HG02970 (cell line): ENCODE measurements around the gene MRPL17.
"Not testable (repeated sequence)": the region's sequence is repeated elsewhere in the genome, so short reads cannot be mapped to it uniquely, and the experiment has no call there.

Experiments used
- ATAC-seq: cut with Tn5 transposase; IDR thresholded peaks from one replicate; pipeline ENCODE4 v1.9.1; 2021; ENCODE audit warnings: mild to moderate bottlenecking, moderate library complexity, moderate number of reproducible peaks; ENCODE audit not compliant: unreplicated experiment, low FRiP score

The MRPL17 gene

DNA sequence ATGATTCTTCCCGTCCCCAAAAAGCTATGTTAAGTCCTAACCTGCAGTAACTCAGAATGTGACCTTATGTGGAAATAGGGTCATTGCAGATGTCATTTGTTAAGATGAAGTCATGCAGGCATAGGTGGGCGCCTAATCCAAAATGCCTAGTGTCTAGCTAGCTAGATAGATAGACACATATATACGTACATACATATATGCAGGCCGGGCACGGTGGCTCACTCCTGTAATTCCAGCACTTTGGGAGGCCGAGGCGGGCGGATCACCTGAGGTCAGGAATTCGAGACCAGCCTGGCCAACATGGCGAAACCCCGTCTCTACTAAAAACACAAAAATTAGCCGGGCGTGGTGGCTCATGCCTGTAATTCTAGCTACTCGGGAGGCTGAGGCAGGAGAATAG, 928 bp upstream of the MRPL17 start:
- not testable (repeated sequence) for ATAC-seq

DNA sequence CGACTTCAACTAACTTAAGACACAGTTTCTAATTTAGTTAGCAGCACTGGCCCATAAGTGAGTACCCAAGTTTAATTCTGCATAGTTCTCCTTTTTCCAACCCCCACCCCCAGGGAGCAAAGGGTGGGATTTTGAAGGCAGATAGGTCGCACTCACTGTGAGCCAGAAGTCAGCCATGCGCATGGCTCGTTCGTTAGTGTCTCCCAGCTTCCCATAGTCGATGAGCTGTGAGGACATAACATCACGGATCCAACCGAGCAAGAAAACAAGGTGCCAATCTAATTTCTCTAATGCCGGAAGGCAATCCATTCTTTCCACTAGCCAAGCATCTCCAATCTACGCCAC, 577 bp downstream of the MRPL17 start:
- no peak for ATAC-seq

DNA sequence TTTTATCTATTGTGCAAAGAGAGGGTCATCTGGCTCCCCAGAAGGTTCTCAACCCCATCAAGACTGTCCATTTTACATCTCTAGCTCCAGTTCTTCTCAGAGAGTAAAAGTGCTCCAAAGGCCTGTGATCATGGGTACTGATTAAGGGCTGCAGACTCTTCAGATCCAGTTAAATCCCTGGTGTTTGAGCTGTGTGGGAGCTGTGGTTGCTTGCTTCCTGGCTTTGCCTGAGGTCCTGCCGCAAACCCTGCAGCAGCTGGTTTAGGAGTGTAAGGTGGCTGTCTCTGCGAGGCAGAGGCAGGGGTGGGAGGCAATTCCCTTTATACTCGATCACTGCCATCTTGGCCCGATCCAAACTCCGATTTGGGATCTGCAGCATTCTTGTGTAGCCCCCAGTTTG, 1.2 kb downstream of the MRPL17 start:
- ATAC-seq, result no peak

DNA sequence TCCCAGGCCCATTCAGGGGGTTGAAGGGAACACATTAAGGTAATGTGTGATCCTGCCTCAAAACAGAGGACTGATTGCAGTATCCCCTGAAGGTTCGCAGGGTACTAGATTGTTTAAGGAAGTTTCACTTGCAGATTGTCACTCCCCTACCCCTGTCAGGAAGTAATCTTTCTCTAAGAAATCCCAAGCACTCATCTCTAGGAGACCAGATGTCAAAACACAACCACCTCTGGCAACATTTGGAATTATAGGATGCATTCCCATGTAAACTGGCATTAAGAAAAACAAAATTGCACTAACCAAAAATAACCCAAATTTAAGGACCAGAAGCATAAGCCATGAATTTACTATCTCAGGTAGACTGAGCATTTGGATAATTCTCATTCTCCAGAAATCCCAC, 1.6 kb downstream of the MRPL17 start:
- ATAC-seq, result no peak

DNA sequence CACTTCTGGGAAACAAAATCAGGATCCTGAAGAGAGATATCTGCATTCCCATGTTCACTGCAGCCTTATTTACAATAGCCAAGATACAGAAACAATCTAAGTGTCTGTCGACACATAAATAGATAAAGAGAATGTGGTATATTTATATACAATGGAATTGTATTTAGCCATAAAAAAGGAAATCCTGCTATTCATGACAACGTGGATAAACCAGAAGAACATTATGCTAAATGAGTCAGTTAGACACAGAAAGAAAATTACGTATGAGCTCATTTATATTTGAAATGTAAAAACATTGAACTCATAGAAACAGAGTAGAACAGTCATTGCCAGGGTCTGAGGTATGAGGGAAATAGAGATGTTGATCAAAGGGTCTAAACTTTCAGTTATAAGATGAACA, 6.1 kb downstream of the MRPL17 start:
- no peak for ATAC-seq

DNA sequence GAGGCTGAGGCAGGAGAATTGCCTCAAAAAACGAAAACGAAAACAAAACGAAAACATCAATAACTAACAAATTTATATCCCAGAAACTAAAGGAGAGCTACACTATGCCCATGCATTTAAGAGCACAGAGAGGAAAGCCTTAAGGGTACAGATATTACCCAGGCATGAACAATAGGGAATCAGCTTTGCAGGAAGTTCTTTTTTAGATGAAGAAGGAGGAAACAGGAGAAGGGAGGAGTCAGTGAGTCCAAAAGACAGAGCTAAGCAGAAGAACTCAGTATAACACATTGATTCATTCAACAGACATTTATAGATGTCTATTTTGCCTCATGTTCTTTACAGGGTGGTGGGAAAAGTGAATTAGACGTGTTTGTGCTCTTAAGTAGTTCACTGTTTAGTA, 8.3 kb downstream of the MRPL17 start:
- no peak for ATAC-seq

DNA sequence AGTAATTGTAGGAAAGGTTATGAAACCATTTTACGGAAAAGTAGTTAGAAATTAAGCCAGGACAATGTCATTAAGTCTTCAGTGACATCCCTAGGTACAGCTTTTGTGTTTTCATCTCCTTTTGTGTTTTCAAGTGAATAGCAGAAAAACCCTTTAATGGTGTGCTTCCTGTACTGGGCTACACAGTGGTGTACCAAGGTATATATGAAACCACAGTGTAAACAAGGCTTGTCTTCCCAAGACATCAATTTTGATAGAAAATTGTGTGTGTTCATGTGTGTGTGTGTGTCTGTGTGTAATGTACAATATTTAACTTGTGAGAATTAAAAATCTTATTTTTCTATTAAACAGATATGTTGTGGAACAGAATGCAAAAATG, 8.9 kb downstream of the MRPL17 start:
- ATAC-seq, result no peak

DNA sequence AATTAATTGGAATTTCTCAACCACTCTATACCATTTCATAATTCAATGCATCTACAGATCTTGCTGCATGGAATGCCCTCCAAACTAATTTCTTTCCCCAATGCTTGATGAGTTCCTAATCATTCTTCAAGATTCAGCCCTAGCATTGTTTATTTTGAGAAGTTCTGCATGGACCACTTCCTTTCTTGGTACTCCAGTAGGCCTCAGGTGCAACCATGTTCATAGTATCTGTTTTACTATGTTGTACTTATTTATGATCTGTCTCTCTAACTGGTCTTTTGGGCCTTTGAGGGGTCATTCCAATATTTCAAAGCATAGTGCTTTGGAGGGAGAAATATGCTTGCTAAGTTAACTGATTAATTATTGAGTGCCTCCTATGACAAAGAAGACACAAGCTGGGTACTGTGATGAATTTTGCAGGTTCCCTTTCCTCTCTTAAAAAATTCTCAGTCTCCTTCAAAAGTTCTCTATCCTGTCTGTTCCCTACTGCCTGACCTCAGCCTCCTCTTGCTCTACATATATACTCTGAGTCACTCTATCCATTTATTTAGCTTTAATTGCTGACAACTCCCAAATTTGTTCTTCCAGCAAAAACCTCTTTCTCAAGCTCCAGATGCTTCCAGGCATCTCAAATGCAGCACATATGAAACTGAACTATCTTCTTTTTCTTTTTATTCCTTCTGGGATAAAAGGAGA, 9.5 kb downstream of the MRPL17 start:
- no peak for ATAC-seq

DNA sequence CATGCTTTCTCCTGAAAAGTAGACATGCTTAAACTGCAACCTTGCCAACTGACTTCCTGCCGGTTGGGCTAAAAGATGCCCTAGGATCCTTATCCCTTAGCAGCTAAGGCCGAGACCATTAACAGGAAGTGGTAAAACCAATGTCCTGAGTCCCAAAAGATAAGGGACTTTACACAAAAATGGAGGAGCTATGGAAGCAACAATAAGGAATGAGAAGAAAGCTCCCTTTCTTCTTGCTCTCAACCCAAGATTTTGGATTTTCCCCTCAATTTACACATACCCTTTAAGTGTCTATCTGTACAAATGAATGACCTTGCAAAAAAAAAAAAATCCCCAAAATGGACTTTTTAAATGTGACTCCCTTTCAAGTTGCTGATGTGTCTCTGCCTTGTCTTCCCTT, 11.1 kb downstream of the MRPL17 start:
- ATAC-seq, result no peak

DNA sequence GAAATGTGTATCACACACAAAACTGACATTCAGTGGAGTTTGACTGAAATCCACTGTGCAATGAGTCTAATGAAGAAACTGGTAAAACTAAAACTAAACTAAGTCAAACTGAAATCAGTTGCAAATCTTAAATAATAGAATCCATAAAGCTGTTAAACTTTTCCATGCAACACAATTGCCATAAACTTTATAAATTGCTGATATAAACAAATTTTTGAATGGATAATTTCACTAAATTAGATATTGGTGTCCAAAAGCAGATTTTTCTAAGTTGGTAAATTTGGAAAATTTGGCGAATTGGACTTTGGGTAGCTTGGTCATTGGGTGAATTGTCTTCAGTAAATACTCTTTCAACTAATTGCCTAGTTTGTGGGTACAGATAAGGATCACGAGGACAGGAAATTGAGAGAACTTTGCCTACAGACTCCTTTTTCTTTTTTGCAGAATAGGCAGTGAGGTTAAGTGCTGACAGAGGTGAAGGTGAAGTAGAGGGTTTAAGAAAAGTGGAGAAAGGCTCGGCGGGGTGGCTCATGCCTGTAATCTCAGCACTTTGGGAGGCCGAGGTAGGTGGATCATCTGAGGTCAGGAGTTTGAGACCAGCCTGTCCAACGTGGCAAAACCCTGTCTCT, 12.8 kb downstream of the MRPL17 start:
- no peak for ATAC-seq

DNA sequence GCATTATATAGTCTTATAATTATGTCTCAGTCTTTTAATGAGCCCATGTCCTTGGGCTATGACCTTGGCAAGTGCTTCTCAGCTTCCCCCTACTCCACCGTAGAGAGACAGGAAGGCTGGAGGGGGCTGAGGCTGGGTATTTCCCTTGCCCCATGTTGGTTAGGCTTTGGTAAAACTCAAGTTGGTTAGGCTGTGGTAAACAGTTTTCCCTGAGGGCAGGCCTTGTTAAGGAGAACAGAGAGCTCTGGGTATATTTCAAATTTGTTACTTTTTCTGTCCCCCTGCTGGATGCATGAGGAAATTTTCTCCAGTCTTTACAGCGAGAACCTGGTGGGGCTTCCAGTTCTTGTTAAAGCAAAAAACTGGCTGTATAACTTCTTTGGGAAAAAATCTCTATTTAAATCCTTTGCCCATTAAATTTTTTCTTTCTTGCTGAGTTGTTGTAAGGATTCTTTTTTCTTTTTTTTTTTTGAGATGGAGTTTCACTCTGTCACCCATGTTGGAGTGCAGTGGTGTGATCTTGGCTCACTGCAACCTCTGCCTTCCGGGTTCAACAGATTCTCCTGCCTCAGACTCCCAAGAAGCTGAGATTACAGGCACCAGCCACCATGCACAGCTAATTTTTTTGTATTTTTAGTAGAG, 15.3 kb downstream of the MRPL17 start:
- ATAC-seq, result no peak

DNA sequence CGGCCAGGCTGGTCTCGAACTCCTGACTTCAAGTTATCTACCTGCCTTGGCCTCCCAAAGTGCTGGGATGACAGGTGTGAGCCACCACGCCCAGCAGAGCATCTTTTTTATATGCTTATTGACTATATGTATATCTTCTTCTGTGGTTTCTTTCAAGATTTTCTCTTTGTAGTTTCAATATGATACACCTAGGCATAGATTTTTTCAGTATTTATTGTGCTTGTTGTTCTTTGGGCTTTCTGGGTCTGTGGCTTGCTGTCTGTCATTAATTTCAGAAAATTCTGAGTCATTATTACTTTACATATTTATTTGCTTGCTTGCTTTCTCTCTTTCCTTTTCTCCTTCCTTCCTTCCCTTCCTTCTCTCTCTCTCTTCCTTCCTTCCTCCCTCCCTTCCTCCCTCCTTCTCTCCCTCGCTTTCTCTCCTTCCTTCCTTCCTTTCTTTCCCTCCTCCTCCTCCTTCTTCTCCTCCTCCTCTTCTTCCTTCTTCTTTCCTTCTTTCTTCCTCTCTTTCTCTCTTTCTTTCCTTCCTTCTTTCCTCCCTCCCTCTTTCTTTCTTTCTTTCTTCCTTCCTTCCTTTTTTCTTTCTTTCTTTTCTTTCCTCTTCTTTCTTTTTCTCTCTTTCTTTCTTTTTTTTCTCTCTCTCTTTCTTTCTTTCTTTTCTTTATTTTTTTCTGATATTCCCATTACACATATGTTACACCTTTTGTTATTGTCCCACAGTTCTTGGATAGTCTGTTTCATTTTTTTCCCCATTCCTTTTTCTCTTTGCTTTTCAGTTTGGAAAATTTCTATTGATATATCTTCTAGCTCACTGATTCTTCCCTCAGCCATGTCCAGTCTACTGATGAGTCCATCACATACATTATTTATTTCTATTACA, 16.6 kb downstream of the MRPL17 start:
- no peak for ATAC-seq

DNA sequence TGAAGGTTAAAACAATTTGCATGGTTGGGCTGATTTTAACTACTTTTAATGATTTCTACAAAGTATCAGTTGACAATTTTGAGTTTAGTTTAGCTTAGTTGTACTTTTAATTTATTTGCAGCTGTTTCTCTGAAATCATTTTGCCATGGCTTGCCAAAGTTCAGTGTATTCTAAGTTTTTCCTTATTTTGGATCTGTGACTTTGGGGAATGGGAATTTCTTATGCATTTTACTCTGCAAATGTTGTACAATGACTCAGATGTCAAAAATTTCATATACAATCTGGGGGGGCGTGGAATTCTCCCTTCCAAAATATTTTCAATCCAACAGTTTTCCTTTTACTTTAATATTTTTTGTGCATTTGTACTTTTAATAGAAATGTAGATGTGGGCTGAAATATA, 18.6 kb downstream of the MRPL17 start:
- ATAC-seq, result no peak

DNA sequence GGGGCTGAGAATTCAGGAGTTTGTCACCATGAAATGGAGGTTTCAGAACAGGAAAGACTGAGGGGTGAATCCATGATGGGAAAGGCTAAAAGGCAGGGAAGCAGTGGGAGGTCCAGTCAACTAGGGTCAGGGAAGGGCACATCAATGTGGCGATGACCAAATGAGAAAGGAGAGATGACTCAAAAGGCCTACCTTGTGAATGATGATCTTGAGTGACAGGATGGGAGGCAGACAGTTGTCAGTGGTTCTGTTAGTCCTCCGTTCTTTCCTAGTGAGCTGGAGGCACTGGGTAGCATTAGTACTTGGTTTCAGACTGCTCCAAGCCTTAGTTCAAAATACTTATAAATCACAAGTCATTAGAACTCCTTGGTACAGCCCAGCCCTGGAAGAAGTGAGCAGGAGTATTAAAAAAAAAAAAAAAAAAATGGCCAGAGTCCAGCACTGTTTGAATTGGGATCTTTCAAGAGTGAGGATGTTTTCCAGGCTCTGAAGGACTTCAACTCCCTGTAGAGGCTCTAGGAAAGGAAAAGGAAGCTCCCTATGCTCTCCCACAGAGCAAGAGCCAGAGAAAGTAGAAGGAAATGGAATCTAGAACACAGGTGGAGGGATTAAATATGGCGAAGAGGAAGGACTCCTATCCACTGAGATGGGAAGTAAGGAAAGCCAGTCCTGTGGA, 19.2 kb downstream of the MRPL17 start:
- no peak for ATAC-seq

DNA sequence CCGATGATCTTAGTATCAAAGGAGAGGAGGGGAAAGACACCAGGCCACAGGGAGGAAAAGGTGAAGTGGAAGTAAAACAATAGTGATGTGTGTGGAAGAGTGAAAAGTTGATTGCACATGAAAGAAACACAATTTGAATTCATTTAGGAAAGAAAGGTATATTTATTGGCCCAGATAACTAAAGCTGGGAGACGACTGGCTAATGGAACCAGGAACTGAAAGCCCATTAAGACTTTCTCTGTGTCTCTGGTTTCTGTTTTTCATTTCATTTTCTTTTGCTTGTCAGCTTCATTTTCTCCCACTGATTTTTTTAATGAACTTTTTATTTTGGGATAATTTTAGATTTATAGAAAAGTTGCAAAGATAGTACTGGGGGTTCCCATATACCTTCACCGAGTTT, 22.4 kb downstream of the MRPL17 start:
- no peak for ATAC-seq

DNA sequence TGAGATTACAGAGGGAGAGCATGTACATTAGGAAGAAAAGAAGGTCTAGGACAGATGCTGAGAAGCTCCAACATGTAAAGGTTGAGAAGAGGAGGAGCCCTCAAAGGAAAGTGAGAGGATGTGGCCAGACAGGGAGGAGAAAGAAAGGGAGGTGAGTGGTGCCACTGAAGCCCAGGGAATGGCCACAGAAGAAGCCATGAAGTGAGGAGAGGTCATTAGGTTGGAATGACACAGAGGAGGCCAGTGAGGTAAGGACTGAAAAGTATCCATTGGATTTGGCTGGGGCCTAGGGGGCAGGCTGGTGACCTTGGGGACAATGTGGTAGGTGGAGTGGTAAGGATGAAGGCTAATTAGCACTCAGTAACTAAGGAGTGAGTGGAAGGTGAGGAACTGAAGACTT, 24.5 kb downstream of the MRPL17 start:
- ATAC-seq, result no peak

DNA sequence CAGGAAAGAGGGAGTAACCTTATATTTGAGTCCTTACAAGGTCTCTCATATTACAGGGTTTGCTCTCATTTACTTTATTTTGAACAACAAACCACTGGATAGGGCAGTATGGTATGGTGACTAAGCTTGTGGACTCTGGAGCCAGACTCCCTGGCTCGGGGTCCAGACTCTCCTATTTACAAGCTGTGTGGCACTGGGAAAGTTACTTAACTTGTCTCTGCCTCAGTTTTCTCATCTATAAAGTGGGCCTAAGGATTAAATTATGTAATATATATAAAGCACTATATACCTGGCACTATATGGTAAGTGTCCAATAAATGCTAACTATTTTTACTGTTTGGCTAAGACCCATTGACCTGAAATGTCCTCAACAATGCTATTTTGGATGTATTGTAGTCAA, 25.8 kb downstream of the MRPL17 start:
- ATAC-seq, result no peak

DNA sequence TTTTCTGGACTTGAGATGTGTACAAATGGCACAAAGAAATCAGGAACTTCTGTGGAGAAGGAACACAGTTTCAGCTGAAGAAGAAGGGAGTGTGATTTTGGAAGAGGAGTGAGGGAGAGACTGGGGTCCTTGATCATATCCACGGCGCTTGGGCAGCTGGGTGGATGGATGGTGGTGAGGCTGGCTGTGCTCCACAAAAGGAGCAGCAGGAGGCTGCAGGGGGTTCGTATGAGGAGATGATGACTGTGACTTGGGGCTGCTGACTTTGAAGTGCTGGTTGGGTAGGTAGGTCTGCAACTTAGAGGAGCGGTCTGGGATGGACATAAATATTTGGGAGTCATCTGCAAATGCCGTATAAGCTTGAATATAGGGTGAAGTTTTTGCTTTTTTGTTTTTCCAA, 26.2 kb downstream of the MRPL17 start:
- no peak for ATAC-seq

DNA sequence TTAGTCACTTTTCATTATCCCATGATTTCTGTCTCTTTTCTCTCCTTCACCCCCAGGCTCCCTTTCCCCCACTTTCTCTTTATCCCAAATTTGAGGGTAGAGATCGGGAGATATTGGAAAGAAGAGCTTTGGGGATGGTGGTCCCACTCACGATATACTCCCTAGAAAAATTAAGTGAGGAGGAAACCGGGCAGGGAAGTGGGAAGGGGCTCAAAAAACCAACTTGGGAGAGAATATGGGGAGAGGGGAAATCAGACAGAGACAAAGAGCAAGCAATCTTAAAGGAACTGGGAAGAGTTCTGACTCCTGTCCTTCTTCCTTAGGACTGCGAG, 26.6 kb downstream of the MRPL17 start:
- no peak for ATAC-seq

DNA sequence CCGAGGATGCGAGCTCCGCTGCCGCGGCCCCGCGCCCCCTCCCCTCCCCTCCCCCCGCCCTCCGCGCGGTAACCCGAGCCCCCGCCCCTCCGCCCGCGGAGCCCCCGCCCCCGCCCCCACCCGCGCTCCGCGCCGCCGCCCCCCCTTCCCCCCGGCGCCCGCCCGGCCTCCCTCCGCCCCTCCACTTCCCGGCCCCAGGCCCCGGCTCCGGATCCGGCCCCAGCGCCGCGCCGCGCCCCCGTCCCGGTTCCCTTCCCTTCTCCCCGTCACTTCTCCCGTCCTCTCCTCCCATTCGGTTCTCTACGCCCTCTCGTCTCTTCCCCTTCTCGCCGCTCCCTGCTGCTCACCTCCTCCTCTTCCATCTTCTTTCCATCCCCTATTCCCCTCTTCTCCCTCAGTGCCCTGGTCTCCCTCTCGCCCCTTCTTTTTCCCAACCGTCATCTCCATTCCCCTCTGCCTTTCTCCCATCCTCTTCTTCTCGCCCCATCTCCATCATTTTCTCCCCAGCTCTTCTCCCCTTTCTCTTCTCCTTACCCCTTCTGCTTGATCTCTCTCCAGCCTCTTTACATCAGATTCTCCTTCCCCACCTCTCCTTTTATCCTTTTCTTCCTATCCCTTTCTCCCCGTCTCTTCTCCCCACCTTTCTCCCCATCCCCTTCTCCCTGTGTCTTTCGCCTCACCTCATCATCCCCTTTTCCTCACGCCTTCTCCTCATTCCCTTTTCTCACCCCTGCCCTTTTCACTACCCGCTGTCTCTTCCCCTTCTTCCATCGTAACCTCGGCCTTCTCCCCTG, 27.2 kb downstream of the MRPL17 start, which contains the start of gene DCHS1:
TSS of gene DCHS1 (minus strand) at position 20 of the 794 bp plus-strand sequence. CDS start 14,196 bp downstream, outside the sequence.
- ATAC-seq, result no peak
